ENCODE results near the gene LRCH1. TPM values are rescaled to one million over a fixed set of nuclear protein-coding genes. Genes with fewer than 3 reads are reported as not detected.

The LRCH1 gene
- total and polyA plus RNA-seq, 2 donors from 2014 or later, result 10.2 to 39.0 TPM

GRCh38 chr13:46592385-46592784 is 39.4 kb downstream of the LRCH1 start:
- TF ChIP-seq CTCF (IDR thresholded peaks at IDR 0.05; ENCODE audit: borderline replicate concordance, extremely low read depth, insufficient read depth), result no peak
- Histone ChIP-seq H3K27me3 (ENCODE audit: control insufficient read depth, insufficient read depth, low read length) (no peaks in the 10 kb centered on the region), H3K36me3 (ENCODE audit: control insufficient read depth in 2 of 3, insufficient read depth in 3 of 3, low read length in 3 of 3) (no peaks in the 10 kb centered on the region), H3K27ac (ENCODE audit: low read depth in 2 of 2, low read length in 2 of 2) (peak overlapping the region in 1 of 2 donors; percentile 20), H3K4me3 (ENCODE audit: low read length in 3 of 3) (no peak overlapping the region), H3K9me3 (ENCODE audit: control insufficient read depth in 2 of 3, insufficient read depth in 1 of 3, low read length in 3 of 3) (no peaks in the 10 kb centered on the region), H3K9ac (ENCODE audit: low read length in 3 of 3) (no peak overlapping the region), H3K4me1 (ENCODE audit: control insufficient read depth in 2 of 3, insufficient read depth in 2 of 3, low read depth in 1 of 3, low read length in 3 of 3) (peaks cover 6 to 50% (median 15%) of the 10 kb centered on the region in 3 donors)
- intact Hi-C loops (cut with DNase I), result no loop called here
- FAIRE-seq, result no peak
- no peak for DNase-seq

- H3K36me3 ChIP-seq (ENCODE audit: control insufficient read depth in 2 of 3, insufficient read depth in 3 of 3, low read length in 3 of 3), result no peaks in the 10 kb centered on the region
- no peaks in the 10 kb centered on the region for H3K27me3 ChIP-seq (ENCODE audit: control insufficient read depth, insufficient read depth, low read length)
- DNase-seq (no peak), FAIRE-seq (no peak)
- intact Hi-C loops (cut with DNase I), result no loop called here
- H3K4me1 ChIP-seq (ENCODE audit: control insufficient read depth in 2 of 3, insufficient read depth in 2 of 3, low read depth in 1 of 3, low read length in 3 of 3), result peaks cover 3 to 46% (median 15%) of the 10 kb centered on the region in 3 donors
- H3K9ac ChIP-seq (ENCODE audit: low read length in 3 of 3), result no peak overlapping the region
- TF ChIP-seq CTCF (IDR thresholded peaks at IDR 0.05; ENCODE audit: borderline replicate concordance, extremely low read depth, insufficient read depth), result no peak
- no peak overlapping the region for H3K4me3 ChIP-seq (ENCODE audit: low read length in 3 of 3)
- H3K27ac ChIP-seq (ENCODE audit: low read depth in 2 of 2, low read length in 2 of 2), result no peak overlapping the region
- H3K9me3 ChIP-seq (ENCODE audit: control insufficient read depth in 2 of 3, insufficient read depth in 1 of 3, low read length in 3 of 3), result no peaks in the 10 kb centered on the region
Measured at GRCh38 chr13:46593398-46593797, 40.4 kb downstream of the LRCH1 start.

- peak overlapping the region in 1 of 2 donors; percentile 49 for H3K27ac ChIP-seq (ENCODE audit: low read depth in 2 of 2, low read length in 2 of 2)
- no peak overlapping the region for H3K4me3 ChIP-seq (ENCODE audit: low read length in 3 of 3)
- peaks cover 3 to 55% (median 15%) of the 10 kb centered on the region in 3 donors for H3K4me1 ChIP-seq (ENCODE audit: control insufficient read depth in 2 of 3, insufficient read depth in 2 of 3, low read depth in 1 of 3, low read length in 3 of 3)
- no peak overlapping the region for H3K9ac ChIP-seq (ENCODE audit: low read length in 3 of 3)
- FAIRE-seq, result no peak
- intact Hi-C loops (cut with DNase I), result no loop called here
- no peak for DNase-seq
- H3K36me3 ChIP-seq (ENCODE audit: control insufficient read depth in 2 of 3, insufficient read depth in 3 of 3, low read length in 3 of 3), result no peaks in the 10 kb centered on the region
- TF ChIP-seq CTCF (IDR thresholded peaks at IDR 0.05; ENCODE audit: borderline replicate concordance, extremely low read depth, insufficient read depth), result no peak
- no peaks in the 10 kb centered on the region for H3K9me3 ChIP-seq (ENCODE audit: control insufficient read depth in 2 of 3, insufficient read depth in 1 of 3, low read length in 3 of 3)
- H3K27me3 ChIP-seq (ENCODE audit: control insufficient read depth, insufficient read depth, low read length), result no peaks in the 10 kb centered on the region
Measured at GRCh38 chr13:46594374-46595078, 41.6 kb downstream of the LRCH1 start.

All from kidney (tissue), 14 donors.